Stomach (tissue), 9 donors: ENCODE data around the gene MSANTD2. TPM values are rescaled to one million over a fixed set of nuclear protein-coding genes. Genes with fewer than 3 reads are reported as not detected.

Source experiments
- DNase-seq, 2 donors: peaks; one replicate each; pipeline versions ENCODE4 v3.0.0 to v3.0.0-alpha.2; 2013 to 2019
- H3K27ac ChIP-seq, 5 donors: fragments of 200-600 bp in 4 of 5; sonication (generic) in 4 of 5; one replicate each; pipeline ENCODE4 v1.5.1; 2013 to 2019; ENCODE audit warnings: mild to moderate bottlenecking in 1 of 5, moderate library complexity in 1 of 5
- H3K27me3 ChIP-seq, 3 donors: fragments of 200-600 bp; sonication (generic); one replicate each; pipeline ENCODE4 v1.5.1; 2017 to 2019; ENCODE audit warnings: mixed run types in 1 of 3
- H3K36me3 ChIP-seq, 4 donors: fragments of 200-600 bp; sonication (generic); 1 replicate in 3 of 4; 2 replicates in 1 of 4; pipeline ENCODE4 v1.5.1; 2016 to 2019
- H3K4me1 ChIP-seq, 4 donors: fragments of 200-600 bp; sonication (generic); one replicate each; pipeline ENCODE4 v1.5.1; 2016 to 2019
- H3K4me3 ChIP-seq, 4 donors: fragments of 200-600 bp; sonication (generic) in 3 of 4; one replicate each; pipeline ENCODE4 v1.5.1; 2016 to 2019; ENCODE audit warnings: mild to moderate bottlenecking in 1 of 4
- H3K9me3 ChIP-seq, 4 donors: fragments of 200-600 bp; sonication (generic); one replicate each; pipeline ENCODE4 v1.5.1; 2016 to 2019
- CTCF ChIP-seq, 7 experiments: fragments of 450-650 bp in 4 of 7; fragments of 200-600 bp in 3 of 7; sonication (generic) in 3 of 7; IDR thresholded peaks; one replicate each; pipeline ENCODE4 v1.5.1; 2016 to 2019; ENCODE audit warnings: antibody characterized with exemption in 7 of 7, control low read depth in 2 of 7, mild to moderate bottlenecking in 1 of 7
- EP300 ChIP-seq: sonication (generic); formaldehyde crosslinking; IDR thresholded peaks from one replicate; pipeline ENCODE4 v1.6.1; 2017; ENCODE audit warnings: antibody characterized with exemption
- POLR2A ChIP-seq, 4 donors: fragments of 450-650 bp; IDR thresholded peaks; one replicate each; pipeline ENCODE4 v1.6.1; 2016; ENCODE audit warnings: antibody characterized with exemption in 4 of 4, control low read depth in 2 of 4, mild to moderate bottlenecking in 1 of 4, moderate library complexity in 1 of 4
- POLR2AphosphoS5 ChIP-seq, 3 donors: sonication (generic); formaldehyde crosslinking; IDR thresholded peaks; one replicate each; pipeline ENCODE4 v1.6.1; 2016; ENCODE audit warnings: antibody characterized with exemption in 3 of 3
- WGBS, 5 donors: extraction: QIAGEN DNeasy Blood & Tissue Kit in 3 of 5; methylation state at CpG; one replicate each; pipeline versions ENCODE4 v1.1.5 to v1.1.7; 2013 to 2018; 5-methylcytosine and 5-hydroxymethylcytosine counted together
- intact Hi-C: fragments of 100-400 bp; cut with DNase I; formaldehyde crosslinking; loops from one replicate; pipeline ENCODE4 v1.15.1; 2023; ENCODE audit warnings: low total_unique reads
- polyA plus RNA-seq, 3 donors: library from polyadenylated mRNA; stranded (reverse); fragments of 200-250 nt; gene quantifications; one replicate each; pipeline ENCODE4 v1.2.3, GENCODE V29; 2013
- total RNA-seq, 5 donors: library from RNA; depleted of rRNA; stranded (reverse); fragments of >200 nt; gene quantifications; one replicate each; pipeline versions ENCODE4 v1.1.0 to v1.2.3, GENCODE V29; 2014 to 2016
- donor health status: healthy with polysubstance abuse.
- donor health status: Bipolar disorder and iron deficiency.
- donor health status: healthy.

The MSANTD2 gene
- total and polyA plus RNA-seq, 8 donors = 2.8 to 40.2 (median 8.3) TPM

GRCh38 chr11:124738713-124739478 lies 61.3 kb downstream of the MSANTD2 start:
- no peak for DNase-seq
- no peak overlapping the region for H3K27ac ChIP-seq
- WGBS, 5 donors = 51 to 71% (median 56%) methylated on average over 21 of the region's 21 CpGs

DNA sequence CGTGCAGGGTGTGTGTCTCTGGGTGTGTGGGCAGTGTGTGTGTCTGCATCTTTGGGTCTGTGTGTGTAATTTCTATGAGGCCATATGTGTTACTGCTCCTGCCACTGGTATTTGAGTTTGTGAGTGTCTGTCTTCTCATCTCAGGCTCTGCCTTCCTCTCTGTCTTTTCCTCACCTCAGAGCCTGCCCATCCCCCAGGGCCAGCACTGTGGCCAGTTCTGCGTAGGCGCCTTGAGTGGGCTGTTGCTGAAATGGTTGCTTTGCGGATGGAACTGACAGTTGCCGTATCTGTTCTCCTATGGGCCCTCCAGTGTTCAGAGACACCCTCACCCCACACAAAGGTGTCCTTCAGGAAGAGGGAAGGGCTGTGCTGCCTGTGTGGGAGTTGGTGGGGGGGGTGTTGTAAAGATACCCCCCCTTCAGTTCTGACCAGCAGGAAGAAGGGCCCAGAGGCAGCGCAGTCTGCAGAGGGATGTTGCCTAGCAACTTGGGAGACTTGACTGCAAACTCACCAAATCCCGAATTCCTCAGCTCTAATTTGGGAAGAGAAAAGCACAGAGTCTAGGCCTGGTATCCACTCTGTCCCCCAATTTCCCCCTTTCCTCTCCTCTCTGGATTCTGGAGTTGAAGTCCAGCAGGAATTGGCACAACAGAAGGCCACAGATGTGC lies 62.4 kb downstream of the MSANTD2 start:
- no peak for DNase-seq
- Histone ChIP-seq H3K4me1 (peaks cover 17 to 26% (median 19%) of the 10 kb centered on the region in 4 donors), H3K36me3 (no peaks in the 10 kb centered on the region), H3K4me3 (no peak overlapping the region), H3K27ac (no peak overlapping the region), H3K9me3 (no peaks in the 10 kb centered on the region), H3K27me3 (peaks cover 0 to 46% (median 15%) of the 10 kb centered on the region in 3 donors)
- TF ChIP-seq CTCF (IDR thresholded peaks at IDR 0.05) (no peak), EP300 (no peak), POLR2A (IDR thresholded peaks at IDR 0.05) (no peak), POLR2AphosphoS5 (IDR thresholded peaks at IDR 0.05) (no peak)
- WGBS, 5 donors = 72 to 91% (median 85%) methylated on average over 6 to 7 of the region's 7 CpGs
- intact Hi-C loops = loop anchor here (10.0 kb wide), 1 partner anchor 63 kb away; the partner anchor contains the start of genes SIAE and SPA17

More at GRCh38 chr11:124738713-124739478, 61.3 kb downstream of the MSANTD2 start:
- no peaks in the 10 kb centered on the region for H3K9me3 ChIP-seq
- H3K27me3 ChIP-seq = peaks cover 0 to 57% (median 15%) of the 10 kb centered on the region in 3 donors
- H3K4me1 ChIP-seq = peaks cover 17 to 26% (median 19%) of the 10 kb centered on the region in 4 donors
- TF ChIP-seq POLR2AphosphoS5 (IDR thresholded peaks at IDR 0.05) = no peak
- no peak for TF ChIP-seq CTCF (IDR thresholded peaks at IDR 0.05)
- no peak for TF ChIP-seq POLR2A (IDR thresholded peaks at IDR 0.05)
- TF ChIP-seq EP300 = no peak
- intact Hi-C loops = loop anchor here (10.0 kb wide), 1 partner anchor 64 kb away; the partner anchor contains the start of genes SIAE and SPA17
- H3K4me3 ChIP-seq = peak overlapping the region; percentile 48 to 70 (median 56)
- no peaks in the 10 kb centered on the region for H3K36me3 ChIP-seq

DNA sequence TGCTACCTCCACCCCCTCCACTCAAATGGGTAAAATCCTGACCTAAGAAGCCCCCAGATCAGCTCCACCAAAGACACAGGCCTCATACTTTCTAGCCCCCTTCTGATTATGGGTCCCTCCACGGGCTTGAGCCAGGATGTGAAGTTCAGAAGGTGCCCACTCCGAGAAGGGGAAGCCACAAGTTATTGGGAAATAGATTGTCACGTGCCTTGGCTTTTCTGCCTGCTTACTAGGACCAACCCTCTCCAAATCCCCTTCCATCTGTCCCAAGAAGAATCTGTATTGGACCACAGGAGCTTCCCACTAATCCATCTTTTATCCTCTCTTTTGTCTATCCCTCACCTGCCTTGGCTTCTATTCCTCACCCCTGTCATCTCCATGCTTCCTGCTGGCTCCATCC lies 63.5 kb downstream of the MSANTD2 start:
- H3K27ac ChIP-seq = no peak overlapping the region
- no peak for DNase-seq
- TF ChIP-seq POLR2A (IDR thresholded peaks at IDR 0.05) (no peak), POLR2AphosphoS5 (IDR thresholded peaks at IDR 0.05) (no peak), CTCF (IDR thresholded peaks at IDR 0.05) (no peak), EP300 (no peak)
- WGBS, 5 donors = 56 to 72% (median 70%) methylated on average over 3 of the region's 3 CpGs
- H3K36me3 ChIP-seq = no peaks in the 10 kb centered on the region
- intact Hi-C loops = loop anchor here (10.0 kb wide), 1 partner anchor 62 kb away; the partner anchor contains the start of genes SIAE and SPA17
- H3K9me3 ChIP-seq = no peaks in the 10 kb centered on the region
- peaks cover 0 to 36% (median 12%) of the 10 kb centered on the region in 3 donors for H3K27me3 ChIP-seq
- H3K4me1 ChIP-seq = peaks cover 17 to 26% (median 19%) of the 10 kb centered on the region in 4 donors
- no peak overlapping the region for H3K4me3 ChIP-seq

GRCh38 chr11:124732230-124732629 lies 68.0 kb downstream of the MSANTD2 start:
- intact Hi-C loops = loop anchor here (10.0 kb wide), 1 partner anchor 57 kb away; the partner anchor contains the start of genes SIAE and SPA17
- Histone ChIP-seq H3K4me3 (no peak overlapping the region), H3K9me3 (no peaks in the 10 kb centered on the region), H3K4me1 (no peaks in the 10 kb centered on the region), H3K36me3 (no peaks in the 10 kb centered on the region), H3K27ac (no peak overlapping the region), H3K27me3 (peaks cover 0 to 3% (median 0%) of the 10 kb centered on the region in 3 donors)
- no peak for TF ChIP-seq EP300
- TF ChIP-seq POLR2A (IDR thresholded peaks at IDR 0.05) = no peak
- no peak for TF ChIP-seq POLR2AphosphoS5 (IDR thresholded peaks at IDR 0.05)
- TF ChIP-seq CTCF (IDR thresholded peaks at IDR 0.05) = no peak
- DNase-seq = no peak
- 76 to 88% (median 87%) methylated on average over 4 of the region's 4 CpGs for WGBS, 5 donors
